HG03520 (cell line): ENCODE measurements around the gene PABPN1.

Source experiments
- ATAC-seq: cut with Tn5 transposase; IDR thresholded peaks from one replicate; pipeline ENCODE4 v1.9.1; 2021; ENCODE audit warnings: mild to moderate bottlenecking, moderate library complexity; ENCODE audit not compliant: unreplicated experiment

The PABPN1 gene

DNA sequence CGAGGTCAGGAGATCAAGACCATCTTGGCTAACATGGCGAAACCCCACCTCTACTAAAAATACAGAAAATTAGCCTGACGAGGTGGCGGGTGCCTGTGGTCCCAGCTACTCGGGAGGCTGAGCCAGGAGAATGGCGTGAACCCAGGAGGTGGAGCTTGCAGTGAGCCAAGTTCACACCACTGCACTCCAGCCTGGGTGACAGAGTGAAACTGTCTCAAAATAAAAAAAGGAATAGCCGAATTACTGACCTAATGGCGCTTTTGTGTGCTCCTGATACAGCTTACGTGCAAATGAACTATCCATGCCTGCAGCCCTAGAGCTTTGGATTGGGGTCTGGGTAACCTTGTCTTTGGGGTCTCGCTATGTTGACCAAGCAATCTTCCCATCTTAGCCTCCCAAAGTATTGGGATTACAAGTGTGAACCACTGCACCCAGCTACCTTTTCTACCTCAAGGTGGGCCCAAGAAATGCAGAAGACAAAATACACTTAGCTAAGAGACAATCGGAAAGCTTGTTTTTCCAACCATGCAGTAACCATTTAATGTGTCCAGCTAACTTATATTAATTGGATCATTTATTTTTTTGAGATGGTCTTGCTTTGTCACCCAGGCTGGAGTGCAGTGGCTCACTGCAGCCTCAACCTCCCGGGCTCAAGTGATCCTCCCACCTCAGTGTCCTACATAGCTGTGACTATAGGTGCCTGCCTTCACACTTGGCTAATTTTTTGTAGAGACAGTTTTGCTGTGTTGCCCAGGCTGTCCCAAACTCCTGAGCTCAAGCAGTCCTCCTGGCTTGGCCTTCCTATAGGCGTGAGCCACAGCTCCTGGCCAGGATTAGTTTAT is 5.5 kb downstream of the PABPN1 start:
- no peak for ATAC-seq

DNA sequence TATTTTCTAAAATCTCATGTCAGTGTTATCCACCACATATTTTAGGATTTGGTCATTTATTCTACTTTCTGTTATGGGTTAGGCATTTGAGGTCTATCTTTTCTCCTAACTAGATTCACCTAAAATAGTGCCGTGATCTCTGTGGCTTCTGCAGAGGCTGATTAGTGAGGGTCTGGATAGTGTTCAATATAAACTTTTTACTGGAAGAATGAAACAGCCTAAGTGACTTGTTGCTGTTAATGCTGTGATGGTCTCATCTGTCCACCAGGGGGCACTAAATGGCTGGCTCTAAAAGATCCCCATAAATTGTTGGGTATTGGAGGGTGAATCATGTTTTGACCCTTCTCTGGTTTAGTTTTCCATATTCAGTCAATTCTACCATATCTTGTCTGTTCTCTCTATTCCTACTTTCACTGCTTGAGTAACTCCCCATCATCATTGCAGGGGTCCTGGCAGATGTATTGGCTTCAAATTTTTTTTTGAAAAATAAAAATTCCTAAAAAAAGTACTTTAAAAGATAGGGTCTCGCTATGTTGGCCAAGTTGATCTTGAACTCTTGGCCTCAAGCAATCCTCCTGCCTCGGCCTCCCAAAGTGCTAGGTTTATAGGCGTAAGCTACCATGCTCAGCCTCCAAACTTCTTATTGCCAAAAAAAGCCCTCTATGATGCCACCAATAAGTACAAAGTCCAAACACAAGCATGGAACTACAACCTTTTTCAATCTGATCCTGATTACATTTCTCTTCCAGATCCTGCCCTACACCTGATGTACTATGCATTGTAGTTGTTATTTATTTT is 6.9 kb downstream of the PABPN1 start:
- ATAC-seq = no peak

DNA sequence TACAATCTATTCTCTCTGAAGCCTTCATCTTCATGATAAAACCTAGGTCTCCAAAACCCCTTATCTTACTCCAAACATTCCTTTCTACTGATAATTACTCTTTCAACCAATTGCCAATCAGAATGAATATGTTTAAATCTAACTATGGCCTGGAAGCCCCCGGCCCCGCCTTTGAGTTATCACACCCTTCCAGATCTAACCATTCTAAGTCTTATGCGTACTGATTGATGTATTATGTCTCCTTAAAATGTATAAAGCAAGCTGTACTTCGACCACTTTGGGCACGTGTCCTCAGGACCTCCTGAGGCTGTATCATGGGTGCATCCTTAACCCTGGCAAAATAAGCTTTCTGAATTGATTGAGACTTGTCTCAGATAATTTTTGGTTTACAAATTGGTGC is 14.4 kb downstream of the PABPN1 start:
- ATAC-seq = no peak

DNA sequence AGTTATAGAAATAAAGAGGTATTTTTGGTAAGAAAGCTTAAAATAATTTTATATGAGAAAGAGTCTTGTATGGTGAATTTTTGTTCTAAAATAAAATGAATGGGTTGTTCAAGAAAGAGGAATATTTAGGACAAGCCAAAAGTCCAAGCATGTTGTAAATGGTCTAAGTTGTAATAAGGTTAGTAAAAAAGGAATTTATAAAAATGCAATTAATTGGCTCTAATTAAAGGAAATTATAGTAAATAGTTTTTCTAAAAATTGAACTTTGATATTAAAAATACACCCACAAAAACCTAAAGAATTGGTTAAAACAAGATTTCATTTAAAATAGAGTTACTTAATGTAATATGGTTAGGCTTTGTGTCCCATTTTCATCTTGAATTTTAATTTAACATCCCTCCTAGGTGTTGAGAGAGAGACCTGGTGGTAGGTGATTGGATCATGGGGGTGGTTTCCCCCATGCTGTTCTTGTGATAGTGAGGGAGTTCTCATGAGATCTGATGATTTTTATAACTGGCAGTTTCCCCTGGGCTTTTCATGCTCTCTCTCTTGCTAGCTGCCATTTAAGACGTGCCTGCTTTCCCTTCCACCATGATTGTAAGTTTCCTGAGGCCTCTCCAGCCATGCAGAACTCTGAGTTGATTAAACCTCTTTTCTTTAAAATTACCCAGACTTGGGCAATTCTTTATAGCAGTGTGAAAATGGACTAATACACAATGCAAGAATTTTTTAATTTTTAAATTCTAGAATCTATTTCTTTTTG is 18.4 kb downstream of the PABPN1 start:
- ATAC-seq = no peak

DNA sequence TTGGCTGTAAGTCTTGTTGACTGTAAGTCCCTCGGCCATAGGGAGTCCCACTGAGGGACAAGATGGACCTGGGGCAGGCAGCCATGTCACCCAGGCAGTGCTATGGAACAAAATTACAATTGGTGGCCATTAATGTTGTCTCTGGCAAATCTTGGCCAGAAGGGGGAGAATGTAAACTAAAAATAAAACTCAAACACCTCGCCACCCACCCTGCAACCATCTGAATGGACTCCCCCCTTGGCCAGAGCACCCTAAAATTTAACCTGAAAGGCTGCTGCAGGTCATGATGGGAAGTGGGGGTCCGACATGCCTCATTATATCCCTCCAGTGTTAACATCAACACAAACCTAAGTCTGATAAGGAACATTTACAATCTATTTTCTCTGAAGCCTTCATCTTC is 23.2 kb downstream of the PABPN1 start:
- no peak for ATAC-seq

DNA sequence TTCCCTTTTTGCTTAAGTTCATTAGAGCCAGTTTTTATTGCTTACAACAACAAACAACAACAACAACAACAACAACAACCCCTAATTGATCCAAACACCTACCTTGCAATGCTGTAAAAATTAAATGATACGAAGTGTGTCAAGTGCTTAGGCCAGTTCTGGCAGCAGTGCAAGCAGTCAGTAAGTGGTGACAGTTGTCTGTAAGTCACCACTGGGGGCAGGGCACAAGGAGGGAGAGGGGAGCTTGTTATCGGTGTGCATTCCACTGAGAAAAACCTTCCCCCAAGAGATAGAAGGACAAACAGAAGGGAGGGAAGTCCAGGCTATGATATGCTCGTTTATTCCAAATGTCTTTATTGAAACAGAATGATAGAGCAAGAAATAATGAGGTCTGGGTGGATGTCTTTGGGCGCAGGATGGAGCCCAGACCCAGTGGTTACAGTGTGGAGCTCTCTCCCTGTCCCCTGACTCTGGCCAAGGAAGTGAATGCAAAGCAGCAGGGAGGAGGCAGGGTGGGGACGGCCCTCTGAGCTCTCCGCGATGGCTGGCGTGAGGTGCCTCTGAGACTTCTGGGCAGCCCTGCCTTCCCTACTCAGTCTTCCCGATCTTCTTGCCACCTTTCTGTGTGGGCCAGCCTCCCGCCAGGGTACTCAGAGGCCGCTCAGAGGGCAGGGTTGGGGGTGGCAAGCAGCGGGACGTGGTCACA is 24.9 kb downstream of the PABPN1 start:
- ATAC-seq = no peak

DNA sequence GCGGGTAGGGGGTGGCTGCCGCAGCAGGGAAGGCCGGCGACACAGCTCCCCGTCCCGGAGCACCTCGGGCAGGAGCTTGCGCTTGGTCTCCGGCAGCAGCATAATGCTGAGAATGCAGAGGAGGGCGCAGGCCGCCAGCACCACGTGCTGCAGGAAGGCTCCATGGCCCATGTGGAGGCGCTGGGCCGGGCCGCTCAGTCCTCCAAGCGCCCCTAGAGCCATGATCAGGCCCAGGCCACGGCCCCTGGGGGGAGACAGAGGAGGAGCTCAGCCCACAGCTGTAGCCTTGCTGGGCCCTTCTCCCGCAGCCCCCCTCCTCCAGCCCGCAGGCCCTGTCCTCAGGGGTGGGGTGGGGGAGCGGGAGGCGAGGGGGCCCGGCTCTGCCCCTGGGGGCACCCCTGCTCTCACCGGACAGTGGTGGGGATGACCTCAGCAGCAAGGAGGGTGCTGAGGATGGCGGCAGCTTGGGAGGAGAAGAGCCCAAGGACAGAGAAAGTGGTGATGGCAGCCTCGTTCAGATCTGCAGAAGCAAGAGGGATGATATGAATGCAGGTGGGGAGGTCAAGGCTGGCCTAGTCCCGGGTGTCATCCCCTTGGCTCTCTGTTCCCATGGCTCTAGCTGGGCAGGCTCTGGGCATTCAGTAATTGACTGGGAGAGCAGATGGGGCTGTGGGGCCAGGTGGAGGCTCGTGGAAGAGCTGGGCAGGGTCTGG is 25.6 kb downstream of the PABPN1 start:
- ATAC-seq = no peak

DNA sequence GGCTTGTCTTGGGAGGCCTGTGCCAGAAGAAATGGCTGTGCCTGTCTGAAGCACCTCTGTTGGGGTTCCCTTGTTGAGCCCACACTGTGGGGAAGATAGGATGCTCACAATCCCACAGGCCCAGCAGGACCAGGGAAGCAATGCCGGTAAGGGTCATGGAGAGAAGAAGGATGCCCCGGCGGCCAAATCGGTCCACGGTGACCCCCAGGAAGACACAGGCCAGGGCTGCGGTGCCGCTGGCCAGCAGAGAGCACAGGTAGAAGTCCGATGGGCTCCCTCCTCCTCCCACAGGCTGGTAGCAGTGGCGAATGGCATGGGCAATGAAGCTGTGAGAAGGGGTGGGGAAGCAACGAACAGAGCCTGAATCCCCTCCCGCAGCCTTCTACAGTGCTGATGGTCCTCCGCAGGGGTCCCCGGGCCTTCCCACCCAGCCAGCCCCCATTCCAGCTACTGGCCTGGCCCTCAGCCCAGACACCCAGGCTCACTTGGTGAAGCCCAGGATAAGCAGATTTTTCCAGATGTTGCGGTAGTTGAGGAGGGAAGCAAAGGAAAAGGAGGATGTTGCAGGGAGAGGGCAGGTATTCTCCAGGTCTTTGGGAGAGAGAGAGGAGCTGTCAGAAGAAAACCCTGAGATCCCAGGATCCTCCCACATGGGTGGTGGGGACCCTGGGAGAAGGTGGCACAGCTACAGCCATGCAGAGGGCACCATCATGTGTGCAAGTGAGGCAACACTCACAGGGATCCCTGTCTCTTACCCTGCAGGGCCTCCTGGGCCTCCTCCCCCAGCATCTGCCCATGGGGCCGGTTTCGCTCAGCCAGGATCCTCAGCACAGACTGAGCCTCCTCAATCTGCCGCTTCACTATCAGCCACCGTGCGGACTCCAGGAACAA is 26.4 kb downstream of the PABPN1 start:
- no peak for ATAC-seq

DNA sequence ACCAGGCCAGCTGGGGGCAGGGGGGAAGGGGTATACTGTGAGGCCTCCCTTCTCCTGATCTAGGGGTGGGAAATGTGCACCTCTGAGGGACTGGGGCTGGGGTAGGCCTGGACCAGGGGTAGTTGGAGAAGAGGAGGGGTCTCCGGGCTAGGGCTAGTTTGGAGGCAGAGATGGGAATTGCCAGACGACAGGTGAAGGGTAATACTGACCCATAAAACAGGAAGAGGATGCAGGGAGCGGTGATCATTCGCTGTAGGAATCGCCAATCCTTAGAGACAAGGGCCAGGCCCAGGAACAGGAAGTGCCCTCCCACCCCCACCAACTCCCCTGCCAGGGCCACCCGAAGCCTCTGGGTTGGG is 27.0 kb downstream of the PABPN1 start:
- no peak for ATAC-seq

DNA sequence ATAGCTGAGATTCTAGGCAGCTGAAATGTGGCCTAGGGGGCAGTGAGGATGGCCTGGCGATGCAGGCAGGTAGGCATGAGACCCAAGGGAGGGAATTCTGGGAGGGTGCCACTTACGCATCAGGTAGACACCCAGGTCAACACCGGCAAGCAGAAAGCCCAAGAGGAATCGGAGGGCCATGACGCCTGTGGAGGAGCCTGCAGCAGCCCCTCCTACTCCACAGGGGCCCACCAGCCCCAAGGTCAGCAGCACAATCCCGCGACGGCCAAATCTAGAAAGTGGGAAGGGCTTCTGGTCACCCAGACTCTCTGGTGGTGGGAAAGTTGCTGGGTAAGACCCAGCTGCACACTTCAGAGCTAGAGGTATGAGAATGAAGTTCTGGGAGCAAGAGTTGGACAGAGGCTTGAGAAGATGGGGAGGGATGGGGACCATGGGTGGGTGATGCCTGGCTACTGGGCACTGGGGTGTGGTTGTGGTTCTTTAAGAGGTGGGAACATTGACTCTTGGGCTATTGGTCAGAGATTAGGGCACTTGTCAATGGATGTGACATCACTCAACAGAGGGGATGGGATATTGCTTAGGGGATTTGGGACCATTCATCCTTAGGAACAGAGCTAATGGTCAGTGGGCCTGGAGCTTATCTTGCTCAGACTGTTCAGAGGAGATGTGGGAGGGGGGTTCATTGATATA is 28.0 kb downstream of the PABPN1 start:
- ATAC-seq = no peak

DNA sequence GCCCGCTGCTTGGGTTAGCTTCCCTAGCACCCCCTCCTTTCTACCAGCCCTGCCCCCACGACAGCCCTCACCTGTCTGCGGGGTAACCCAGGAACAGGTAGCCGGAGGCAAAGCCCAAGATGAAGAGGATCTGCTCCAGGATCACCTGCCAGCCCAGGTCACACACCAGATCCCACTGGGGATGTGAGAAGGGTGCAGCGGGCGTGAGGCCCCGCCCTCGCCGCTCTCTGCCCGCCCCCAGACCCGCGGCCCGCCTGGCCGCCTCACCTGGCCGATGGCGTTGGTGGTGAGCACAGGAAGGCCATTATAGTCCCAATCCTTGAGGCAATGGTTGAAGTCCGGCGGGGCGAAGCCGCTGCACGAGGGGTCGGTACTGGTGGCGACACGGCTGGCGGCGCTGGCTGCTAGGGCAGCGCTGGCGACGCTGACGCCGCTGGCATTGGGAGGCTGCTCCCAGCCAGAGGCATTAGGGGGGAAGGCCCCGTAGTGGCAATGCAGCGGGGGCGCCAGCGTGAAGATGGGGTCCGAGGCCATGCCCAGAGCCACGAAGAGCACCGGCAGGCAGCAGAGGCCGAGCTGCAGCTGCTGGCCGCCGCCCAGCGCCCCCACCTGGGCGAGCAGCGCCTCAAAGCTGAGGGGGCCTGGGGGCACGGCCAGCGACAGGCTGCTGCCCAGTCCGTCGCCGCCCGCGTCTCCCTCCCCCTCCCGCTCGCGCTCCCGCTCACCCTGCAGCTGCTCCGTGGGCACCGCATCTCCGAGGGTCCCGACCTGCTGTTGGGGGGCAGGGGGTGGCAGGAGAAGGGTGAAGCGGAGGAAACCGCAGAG is 30.6 kb downstream of the PABPN1 start:
- no peak for ATAC-seq

DNA sequence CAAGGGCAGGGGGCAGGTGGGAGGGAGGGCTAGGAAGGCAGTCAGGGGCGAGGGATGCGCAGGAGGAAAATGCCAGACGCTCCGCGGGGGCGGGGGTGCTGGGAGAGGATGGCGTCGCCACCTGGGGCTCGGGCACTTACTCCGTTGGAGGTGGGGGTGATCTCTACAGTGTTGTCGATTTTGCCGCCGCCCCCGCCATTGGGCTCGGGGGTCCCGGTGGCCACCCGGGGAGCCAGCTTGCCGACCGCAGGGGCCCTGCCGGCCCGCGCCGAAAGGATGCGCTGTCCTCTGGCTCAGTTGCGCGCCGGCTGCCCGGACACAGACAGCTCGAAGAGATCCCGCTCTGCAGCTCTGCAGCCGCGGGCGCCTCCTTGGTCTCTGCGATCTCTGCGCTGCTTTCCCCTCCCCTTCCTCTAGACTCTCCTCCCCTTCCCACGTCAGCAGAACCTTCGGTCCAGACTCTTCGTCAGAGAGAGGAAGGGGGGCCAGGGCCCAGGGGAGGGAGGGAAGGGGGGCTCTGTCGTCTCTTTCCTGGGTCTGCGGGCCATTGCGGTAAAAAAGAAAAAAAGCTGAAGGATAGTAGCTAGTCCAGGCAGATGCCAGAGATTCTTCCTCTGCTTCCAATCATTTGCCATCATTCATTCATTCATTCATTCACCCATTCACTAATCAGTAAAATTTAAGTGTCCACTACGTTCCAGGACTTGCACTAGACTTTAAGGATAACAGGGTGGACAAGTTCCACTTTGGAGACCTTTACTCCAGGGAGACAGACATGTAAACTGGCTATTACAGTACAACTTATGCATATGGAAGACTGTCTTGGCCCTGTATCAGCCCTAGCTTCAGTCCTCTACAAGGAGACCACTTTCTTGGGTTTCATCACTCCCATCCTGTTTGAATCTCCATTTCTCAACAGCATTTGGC is 31.5 kb downstream of the PABPN1 start, which contains the start of gene SLC22A17:
Gene SLC22A17, minus strand, starts transcription at position 382 of the 927 bp plus-strand sequence.
- no peak for ATAC-seq

DNA sequence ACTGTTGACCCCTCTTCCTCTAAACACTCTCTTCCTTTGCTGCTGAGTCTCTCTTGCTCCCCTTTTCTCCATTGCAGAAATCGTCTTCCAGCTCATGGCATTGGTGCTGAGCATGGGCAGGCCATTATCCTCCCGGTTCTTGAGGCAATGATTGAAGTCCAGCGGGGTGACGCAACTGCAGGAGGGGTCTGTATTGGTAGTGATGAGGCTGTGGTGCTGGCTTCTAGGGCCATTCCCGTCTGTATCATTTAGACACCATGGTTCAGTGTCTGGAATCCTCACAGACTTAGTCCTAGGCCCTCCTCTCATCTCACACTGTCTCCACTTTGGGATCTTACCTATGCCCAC is 32.1 kb downstream of the PABPN1 start:
- no peak for ATAC-seq

DNA sequence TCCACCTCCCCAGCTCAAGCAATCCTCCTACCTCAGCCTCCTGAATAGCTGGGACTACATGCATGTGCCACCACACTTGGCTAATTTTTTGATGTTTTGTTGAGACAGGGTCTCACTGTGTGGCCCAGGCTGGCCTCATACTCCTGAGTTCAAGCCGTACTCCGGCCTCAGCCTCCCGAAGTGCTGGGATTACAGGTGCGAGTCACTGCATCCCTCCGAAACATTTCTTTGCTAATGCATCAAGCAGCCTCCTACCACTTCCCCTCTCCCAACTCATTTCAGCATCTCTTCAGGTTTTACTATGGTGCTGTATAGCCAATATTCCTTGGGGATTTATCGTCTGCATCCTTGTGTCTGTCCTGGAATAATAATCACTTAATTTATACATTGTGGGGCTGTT is 33.7 kb downstream of the PABPN1 start:
- ATAC-seq = no peak

DNA sequence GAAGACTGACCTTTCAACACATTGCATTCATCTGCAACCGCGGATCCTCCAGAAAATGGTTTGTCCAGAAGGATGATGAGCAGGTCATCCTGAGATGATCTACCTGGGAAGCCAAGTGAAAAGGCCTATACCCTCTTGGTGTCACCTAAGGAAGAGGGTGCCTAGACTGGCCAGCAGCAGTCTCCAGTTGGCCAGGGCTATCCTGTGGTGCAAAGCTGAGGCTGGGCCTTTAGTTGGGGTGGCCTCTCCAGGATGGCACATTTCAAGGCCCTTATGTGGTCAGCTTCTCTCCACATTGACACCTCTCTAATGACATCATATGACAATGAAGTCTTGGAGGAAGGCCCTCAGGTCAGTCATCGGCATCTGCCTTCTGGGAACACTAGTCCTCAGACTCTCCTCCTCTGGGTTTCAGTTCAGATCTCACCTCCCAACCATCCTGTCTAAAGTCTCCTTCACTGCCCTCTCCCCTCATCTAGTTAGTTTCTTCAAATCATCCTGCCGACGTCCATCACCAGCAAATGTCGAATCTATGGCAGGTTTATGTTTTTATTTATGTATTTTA is 34.7 kb downstream of the PABPN1 start:
- no peak for ATAC-seq

DNA sequence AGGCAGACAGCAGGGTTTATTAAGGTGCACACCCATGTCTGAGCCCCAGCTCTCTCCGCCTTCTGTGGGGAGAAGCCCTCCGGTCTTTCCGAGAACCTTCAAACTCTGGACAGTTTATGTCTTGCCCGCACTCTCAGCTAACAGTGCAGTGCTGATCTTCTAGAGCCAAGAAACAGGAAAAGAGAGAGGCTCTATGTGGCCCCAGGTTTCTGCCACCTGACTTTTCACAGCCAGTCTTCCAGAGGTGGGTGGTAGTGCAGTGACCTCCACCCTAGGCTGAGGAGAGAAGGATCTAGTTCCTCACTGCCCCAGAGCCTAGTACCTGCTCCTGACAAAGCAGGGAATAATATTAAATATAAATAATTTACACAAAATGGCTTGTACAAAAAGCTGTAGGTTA is 35.4 kb downstream of the PABPN1 start:
- no peak for ATAC-seq

DNA sequence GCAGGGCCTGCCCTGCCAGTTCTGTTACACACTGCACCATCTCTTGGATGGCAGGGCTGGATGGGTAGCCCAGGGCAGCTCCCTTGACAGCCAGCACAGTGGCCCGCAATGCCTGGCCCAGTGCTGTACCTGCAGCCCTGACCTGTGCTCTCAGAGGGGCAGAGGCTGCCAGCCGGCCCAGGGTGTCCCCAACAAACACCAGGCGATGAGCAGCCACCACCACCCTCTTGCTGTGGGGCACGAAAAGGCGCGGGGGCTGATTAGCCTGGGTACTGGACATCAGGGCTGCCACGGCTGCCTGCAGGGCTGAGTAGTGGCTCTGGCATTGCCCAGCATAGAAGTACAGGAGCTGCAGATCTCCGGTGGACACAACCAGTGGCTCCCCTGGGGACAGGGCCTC is 36.0 kb downstream of the PABPN1 start:
- no peak for ATAC-seq
